ENCODE results near the gene EXOC3. TPM values are rescaled to one million over a fixed set of nuclear protein-coding genes. Genes with fewer than 3 reads are reported as not detected.

EXOC3 gene
- total and polyA plus RNA-seq, 4 donors = 34.8 to 61.0 (median 51.9) TPM

GRCh38 chr5:466661-467310 lies 23.8 kb downstream of the EXOC3 start:
- H3K36me3 ChIP-seq (ENCODE audit: control insufficient read depth in 4 of 4, insufficient read depth in 4 of 4, low read length in 4 of 4) = peaks cover 5 to 49% (median 21%) of the 10 kb centered on the region in 4 donors
- no peak overlapping the region for H3K27ac ChIP-seq (ENCODE audit: low read depth in 1 of 2, low read length in 1 of 2)
- TF ChIP-seq CTCF (IDR thresholded peaks at IDR 0.05; ENCODE audit: control extremely low read depth, extremely low read depth) = no peak
- no peaks in the 10 kb centered on the region for H3K27me3 ChIP-seq (ENCODE audit: control insufficient read depth in 3 of 3, insufficient read depth in 3 of 3, low read length in 2 of 3)
- DNase-seq (no peak), ATAC-seq (ENCODE audit: insufficient read depth, low FRiP score) (no peak)
- WGBS, 2 donors = 95 to 97% methylated on average over 30 of the region's 30 CpGs
- H3K4me3 ChIP-seq = no peak overlapping the region
- H3K4me1 ChIP-seq (ENCODE audit: control insufficient read depth in 5 of 5, insufficient read depth in 5 of 5, low read length in 5 of 5) = peaks cover 0 to 20% (median 6%) of the 10 kb centered on the region in 5 donors
- H3K9me3 ChIP-seq (ENCODE audit: control insufficient read depth in 4 of 4, insufficient read depth in 3 of 4, low read length in 3 of 4) = no peaks in the 10 kb centered on the region
- no peak overlapping the region for H3K9ac ChIP-seq (ENCODE audit: insufficient read depth in 1 of 2, low read length in 2 of 2)

- H3K27ac ChIP-seq (ENCODE audit: low read depth in 1 of 2, low read length in 1 of 2) = no peak overlapping the region
- 89 to 96% methylated on average over 4 to 5 of the region's 6 CpGs for WGBS, 2 donors
- DNase-seq (no peak), ATAC-seq (ENCODE audit: insufficient read depth, low FRiP score) (no peak)
- H3K4me3 ChIP-seq = no peak overlapping the region
- TF ChIP-seq CTCF (IDR thresholded peaks at IDR 0.05; ENCODE audit: control extremely low read depth, extremely low read depth) = no peak
- H3K9ac ChIP-seq (ENCODE audit: insufficient read depth in 1 of 2, low read length in 2 of 2) = no peak overlapping the region
- H3K36me3 ChIP-seq (ENCODE audit: control insufficient read depth in 4 of 4, insufficient read depth in 4 of 4, low read length in 4 of 4) = peaks cover 0 to 39% (median 13%) of the 10 kb centered on the region in 4 donors
- no peaks in the 10 kb centered on the region for H3K27me3 ChIP-seq (ENCODE audit: control insufficient read depth in 3 of 3, insufficient read depth in 3 of 3, low read length in 2 of 3)
- H3K4me1 ChIP-seq (ENCODE audit: control insufficient read depth in 5 of 5, insufficient read depth in 5 of 5, low read length in 5 of 5) = peaks cover 0 to 22% (median 12%) of the 10 kb centered on the region in 5 donors
- no peaks in the 10 kb centered on the region for H3K9me3 ChIP-seq (ENCODE audit: control insufficient read depth in 4 of 4, insufficient read depth in 3 of 4, low read length in 3 of 4)
Observed at GRCh38 chr5:468401-468800, 25.4 kb downstream of the EXOC3 start.

- 90 to 91% methylated on average over 19 of the region's 19 CpGs for WGBS, 2 donors
- H3K36me3 ChIP-seq (ENCODE audit: control insufficient read depth in 4 of 4, insufficient read depth in 4 of 4, low read length in 4 of 4) = peaks cover 0 to 29% (median 6%) of the 10 kb centered on the region in 4 donors
- no peak overlapping the region for H3K27ac ChIP-seq (ENCODE audit: low read depth in 1 of 2, low read length in 1 of 2)
- ATAC-seq (ENCODE audit: insufficient read depth, low FRiP score) (no peak), DNase-seq (no peak)
- H3K4me3 ChIP-seq = no peak overlapping the region
- H3K9ac ChIP-seq (ENCODE audit: insufficient read depth in 1 of 2, low read length in 2 of 2) = no peak overlapping the region
- no peak for TF ChIP-seq CTCF (IDR thresholded peaks at IDR 0.05; ENCODE audit: control extremely low read depth, extremely low read depth)
- peaks cover 0 to 25% (median 14%) of the 10 kb centered on the region in 5 donors for H3K4me1 ChIP-seq (ENCODE audit: control insufficient read depth in 5 of 5, insufficient read depth in 5 of 5, low read length in 5 of 5)
- peaks cover 0 to under 1% (median 0%) of the 10 kb centered on the region in 3 donors for H3K27me3 ChIP-seq (ENCODE audit: control insufficient read depth in 3 of 3, insufficient read depth in 3 of 3, low read length in 2 of 3)
- H3K9me3 ChIP-seq (ENCODE audit: control insufficient read depth in 4 of 4, insufficient read depth in 3 of 4, low read length in 3 of 4) = no peaks in the 10 kb centered on the region
Observed at GRCh38 chr5:469752-470483, 26.9 kb downstream of the EXOC3 start.

Measured in lung (tissue), 12 donors.